Kidney capillary endothelial cell (primary cell): ENCODE results near the gene PPP4R2.
A peak's percentile ranks its signal among the peaks of the same experiment; 100 is the strongest.

ENCODE experiments used
- DNase-seq: peaks from one replicate; pipeline ENCODE4 v3.0.0-alpha.2; 2018; ENCODE audit warnings: low spot score

Gene PPP4R2

GRCh38 chr3:72996473-72997333, at the start of gene PPP4R2:
PPP4R2 (plus strand) TSS chr3:72996811; CDS start chr3:72997038, 227 bp downstream.
- peak; percentile 90 for DNase-seq

GRCh38 chr3:72947715-72948490, 48.7 kb upstream of the PPP4R2 start:
- DNase-seq = no peak

- DNase-seq = no peak
These were observed 47.6 kb upstream of the PPP4R2 start for GRCh38 chr3:72949016-72949415.

GRCh38 chr3:72950372-72950771, 46.2 kb upstream of the PPP4R2 start:
- no peak for DNase-seq

GRCh38 chr3:72950801-72951200, 45.8 kb upstream of the PPP4R2 start:
- no peak for DNase-seq

- DNase-seq = no peak
These were observed 45.3 kb upstream of the PPP4R2 start for GRCh38 chr3:72951259-72951722.

GRCh38 chr3:72953325-72953956, 43.2 kb upstream of the PPP4R2 start:
- DNase-seq = no peak

- DNase-seq = no peak
These were observed 39.3 kb upstream of the PPP4R2 start for GRCh38 chr3:72957297-72957696.

GRCh38 chr3:72959336-72959735, 37.3 kb upstream of the PPP4R2 start:
- no peak for DNase-seq

GRCh38 chr3:72960812-72961518, 35.6 kb upstream of the PPP4R2 start:
- DNase-seq = no peak

GRCh38 chr3:72961752-72962151, 34.9 kb upstream of the PPP4R2 start:
- no peak for DNase-seq

- DNase-seq = no peak
These were observed 34.3 kb upstream of the PPP4R2 start for GRCh38 chr3:72962317-72962716.

- DNase-seq = no peak
These were observed 32.0 kb upstream of the PPP4R2 start for GRCh38 chr3:72964633-72965032.

GRCh38 chr3:72968266-72968664, 28.3 kb upstream of the PPP4R2 start:
- DNase-seq = no peak

- DNase-seq = no peak
These were observed 26.8 kb upstream of the PPP4R2 start for GRCh38 chr3:72969766-72970165.

- no peak for DNase-seq
These were observed 25.7 kb upstream of the PPP4R2 start for GRCh38 chr3:72970942-72971341.

- DNase-seq = no peak
These were observed 23.9 kb upstream of the PPP4R2 start for GRCh38 chr3:72972706-72973030.

GRCh38 chr3:72973031-72973723, 23.4 kb upstream of the PPP4R2 start:
- DNase-seq = no peak

GRCh38 chr3:72973786-72974185, 22.8 kb upstream of the PPP4R2 start:
- DNase-seq = no peak

- DNase-seq = no peak
These were observed 21.7 kb upstream of the PPP4R2 start for GRCh38 chr3:72974956-72975355.

- DNase-seq = no peak
These were observed 20.3 kb upstream of the PPP4R2 start for GRCh38 chr3:72976281-72976741.
